ENCODE measurements around the gene ARSD.
"Not testable (repeated sequence)": the region's sequence is repeated elsewhere in the genome, so short reads cannot be mapped to it uniquely, and the experiment has no call there.

ARSD gene

DNA sequence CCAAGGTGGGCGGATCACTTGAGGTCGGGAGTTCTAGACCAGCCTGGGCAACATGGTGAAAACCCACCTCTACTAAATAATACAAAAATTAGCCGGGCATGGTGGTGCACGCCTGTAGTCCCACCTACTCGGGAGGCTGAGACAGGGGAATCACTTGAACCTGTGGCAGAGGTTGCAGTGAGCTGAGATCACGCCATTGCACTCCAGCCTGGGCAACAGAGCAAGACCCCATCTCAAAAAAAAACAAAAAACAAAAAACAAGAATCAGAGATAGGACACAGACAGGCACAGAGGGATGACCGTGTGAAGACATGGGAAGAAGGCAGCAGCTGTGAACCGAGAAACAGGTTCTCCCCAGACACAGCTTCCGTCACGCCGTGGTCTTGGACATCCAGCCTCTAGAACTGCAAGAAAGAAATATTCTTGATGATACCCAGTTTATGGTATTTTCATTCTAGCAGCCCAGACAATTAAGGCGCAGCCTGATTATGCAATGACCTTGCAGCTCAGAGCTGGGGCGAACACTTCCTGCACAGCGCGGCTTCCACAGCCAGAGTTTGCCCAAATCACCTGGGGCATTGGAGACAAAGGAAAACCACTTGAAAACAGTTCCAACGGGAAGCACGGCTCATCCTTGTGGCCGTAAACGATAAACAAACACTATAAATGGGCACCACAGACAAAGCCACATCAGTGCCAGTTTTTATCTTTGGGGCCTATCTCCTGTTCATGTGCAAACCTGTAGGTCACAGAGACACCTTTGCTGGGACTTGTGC is 4.2 kb upstream of the ARSD start:
- no peak for DNase-seq

DNA sequence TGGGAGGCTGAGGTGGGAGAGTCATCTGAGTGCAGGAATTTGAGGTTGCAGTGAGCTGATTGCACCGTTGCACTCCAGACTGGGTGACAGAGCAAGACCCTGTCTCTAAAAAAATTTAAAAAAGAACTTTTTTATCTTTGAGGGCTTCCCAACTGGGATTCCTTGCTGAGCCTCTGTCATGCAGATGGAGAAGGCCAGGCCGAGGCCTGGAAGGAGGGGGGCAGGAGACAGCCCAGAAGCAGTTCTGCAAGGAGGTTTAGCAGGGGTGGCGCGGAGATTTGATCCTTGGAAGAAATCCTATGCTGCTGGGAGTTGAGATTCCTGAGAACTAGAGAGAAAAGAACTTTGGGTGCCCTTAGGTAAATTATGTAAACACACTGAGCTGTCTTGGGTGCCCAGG is 2.5 kb upstream of the ARSD start:
- DNase-seq, result no peak

DNA sequence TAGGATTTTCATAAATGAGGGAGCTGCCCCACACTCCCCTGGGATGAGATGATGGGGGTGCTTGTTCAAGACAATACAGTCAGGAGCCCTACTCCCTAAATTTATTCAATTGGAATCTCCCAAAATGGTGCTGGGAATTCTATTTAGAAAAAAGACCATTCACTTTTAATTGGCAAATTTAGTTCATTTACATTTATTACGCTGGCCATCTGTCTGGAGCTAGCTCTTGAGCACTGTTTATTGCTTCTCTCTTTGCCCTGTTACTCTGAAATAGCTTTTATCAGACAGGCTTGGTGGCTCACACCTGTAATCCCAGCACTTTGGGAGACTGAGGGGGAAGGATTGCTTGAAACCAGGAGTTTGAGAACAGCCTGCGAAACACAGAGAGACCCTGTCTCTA is 2.0 kb upstream of the ARSD start:
- DNase-seq, result no peak

DNA sequence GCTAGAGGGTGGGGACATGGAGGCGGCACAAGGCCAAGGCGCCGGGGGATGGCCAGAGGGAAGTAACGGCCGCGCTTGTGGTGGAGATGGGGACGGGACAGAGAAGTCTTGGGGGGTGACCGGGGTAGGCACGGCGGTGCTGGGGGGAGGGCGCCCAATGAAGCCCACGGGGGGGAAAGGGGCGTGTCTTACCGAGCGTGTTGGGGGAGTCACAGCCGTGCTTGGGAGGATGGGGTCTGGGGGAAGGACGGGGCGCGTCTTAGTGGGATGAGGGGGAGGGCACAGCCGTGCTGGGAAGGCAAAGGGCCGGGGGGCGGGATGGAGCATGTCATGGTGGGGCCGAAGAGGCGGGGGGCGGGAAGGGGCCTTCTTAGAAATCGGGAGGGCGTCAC is 952 bp downstream of the ARSD start:
- no peak for DNase-seq

DNA sequence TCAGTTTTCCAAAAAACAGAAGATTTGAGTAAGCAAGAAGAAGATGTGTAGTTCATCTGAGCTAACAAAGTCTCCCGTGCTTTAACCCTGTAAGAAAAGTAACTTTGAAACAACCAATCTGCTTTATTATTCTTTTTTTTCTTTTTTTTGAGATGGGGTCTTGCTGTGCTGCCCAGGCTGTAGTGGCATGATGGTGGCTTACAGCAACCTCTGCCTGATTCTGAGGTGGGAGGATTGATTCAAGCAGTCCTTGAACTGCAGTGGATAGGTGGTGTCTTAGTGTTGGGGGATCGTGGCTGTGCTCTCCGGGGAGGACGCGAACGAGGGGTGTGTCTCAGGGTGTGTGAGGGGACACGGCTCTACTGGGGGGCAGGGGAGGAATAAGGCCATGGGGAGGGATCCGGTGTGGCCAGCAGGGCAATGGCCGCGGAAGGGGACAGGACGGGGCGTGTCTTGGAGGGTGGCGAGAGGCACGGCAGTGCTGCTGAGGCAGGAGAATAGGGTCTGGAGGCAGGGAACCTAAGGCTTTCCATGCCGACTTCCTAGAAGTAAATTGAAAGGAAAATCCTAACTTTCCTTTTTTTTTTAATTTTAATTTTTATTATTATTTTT is 2.4 kb downstream of the ARSD start:
- no peak for DNase-seq

DNA sequence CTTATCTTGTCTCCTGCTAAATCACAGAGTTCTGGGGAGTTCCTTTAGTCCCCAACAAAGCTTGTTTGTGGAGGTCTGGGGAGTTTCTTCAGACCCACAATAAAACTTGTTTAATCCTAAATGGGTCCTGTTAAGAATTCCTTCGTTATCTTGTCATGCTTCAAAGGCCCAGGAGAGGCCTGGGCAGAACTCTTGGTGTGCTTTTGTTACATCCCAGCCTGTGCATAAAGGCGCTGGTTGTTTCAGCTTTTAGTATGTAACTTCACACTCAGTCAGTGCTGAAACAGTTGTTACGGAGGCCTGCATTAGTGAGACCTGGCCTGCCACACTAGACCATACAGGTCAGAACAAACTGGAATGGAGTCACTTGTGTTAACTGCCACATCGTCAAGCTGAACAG is 2.9 kb downstream of the ARSD start:
- DNase-seq, result not testable (repeated sequence)

DNA sequence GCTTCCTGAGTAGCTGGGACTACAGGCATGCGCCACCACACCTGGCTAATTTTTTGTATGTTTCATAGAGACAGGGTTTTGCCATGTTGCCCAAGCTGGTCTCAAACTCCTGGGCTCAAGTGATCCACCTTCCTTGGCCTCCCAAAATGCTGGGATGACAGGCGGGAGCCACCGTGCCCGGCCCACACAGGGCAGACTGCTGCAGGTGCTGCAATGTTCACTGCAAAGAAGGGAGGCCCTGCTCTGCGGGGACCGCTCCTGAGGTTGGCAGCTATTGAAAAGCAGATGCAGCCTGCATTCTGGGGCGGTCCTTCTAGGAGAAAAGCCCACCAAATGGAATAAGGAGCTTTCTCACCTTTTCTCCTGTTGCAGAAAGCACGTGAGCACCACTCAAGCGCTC is 5.0 kb downstream of the ARSD start:
- DNase-seq, result no peak

DNA sequence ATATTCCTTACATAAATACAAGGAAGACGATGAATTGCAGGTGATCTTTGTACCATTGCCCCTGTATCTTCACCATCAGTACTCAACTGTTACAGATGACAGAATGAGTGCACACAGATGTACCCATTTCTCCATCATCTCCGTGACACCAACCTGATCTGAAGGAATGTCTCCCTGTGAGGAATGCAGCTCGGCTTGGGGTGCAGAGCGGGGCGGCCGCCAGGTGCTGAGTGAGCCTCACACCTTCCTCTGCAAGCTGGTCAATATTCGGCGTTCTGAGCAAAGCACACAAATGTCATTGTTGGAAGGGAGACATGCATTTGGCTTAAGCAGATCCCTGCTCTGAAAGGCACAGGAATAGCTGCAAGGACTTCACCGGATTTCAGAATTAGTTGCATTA is 7.4 kb downstream of the ARSD start:
- no peak for DNase-seq

DNA sequence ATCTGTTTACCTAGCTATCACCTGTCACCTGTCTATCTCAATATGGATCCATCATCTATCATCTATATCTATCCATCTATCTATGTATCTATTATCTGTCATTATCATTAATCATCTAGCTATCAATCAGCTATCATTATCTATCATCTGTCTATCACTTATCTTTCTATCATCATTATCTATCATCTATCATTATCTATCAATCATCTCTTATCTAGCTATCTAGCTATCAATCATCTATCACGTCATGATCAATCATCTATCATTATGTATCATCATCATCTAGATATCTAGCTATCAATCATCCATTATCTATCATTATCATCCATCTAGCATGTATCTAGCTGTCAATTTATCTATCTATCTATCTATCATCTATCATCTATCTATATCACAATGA is 7.9 kb downstream of the ARSD start:
- no peak for DNase-seq

DNA sequence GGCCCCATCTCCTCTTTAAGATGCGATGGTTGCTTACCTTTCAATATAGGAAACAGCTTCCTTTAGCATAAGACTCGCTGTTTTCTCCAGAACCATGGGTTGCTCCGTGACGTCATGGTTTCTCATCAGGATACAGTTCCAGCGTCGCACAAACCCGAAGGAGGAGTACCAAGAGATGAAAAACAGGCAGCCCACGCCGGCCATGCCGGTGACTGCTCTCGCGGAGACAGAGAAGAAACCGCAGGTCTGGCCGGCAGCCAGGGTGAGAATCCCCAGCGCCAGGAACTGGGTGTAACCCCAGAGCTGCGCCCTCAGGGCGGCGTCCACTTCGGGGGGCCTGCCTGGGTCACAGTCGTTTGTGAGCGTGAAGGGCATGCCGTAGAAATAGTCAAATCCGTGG is 11.4 kb downstream of the ARSD start:
- DNase-seq, result no peak

DNA sequence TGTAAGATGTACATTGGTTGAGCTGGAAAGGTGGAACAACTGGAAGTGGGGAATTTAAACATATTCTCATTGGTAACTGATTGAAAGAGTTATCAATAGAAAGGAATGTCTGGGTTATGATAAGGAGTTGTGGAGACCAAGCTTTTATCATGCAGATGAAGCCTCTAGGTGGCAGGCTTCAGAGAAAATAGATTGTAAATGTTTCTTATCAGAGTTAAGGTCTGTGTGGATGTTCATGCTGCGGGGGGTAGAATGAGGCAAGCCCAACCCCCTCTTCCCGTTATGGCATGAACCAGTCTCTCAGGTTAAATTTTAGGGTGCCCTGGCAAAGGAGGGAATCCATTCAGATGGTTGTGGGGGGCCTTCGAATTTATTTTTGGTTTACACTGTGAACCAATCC is 16.0 kb downstream of the ARSD start:
- no peak for DNase-seq

DNA sequence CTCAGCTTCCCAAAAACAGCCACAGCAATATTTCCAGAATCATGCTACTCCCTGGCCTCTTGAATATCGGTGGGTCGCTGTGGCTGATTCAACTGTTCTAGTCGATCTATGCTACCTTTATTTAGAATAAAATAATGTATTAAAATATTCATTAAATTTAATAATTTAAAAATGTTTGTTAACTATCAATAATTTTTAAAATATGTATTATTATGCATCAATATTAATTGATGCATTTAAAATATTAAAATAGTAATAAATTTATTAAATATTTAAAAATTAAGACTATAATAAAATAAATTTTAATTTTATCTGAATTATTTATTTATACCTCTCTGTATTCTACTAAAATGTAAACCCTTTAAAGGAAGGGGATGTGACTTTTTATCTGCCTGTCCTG is 19.0 kb downstream of the ARSD start:
- DNase-seq, result no peak

DNA sequence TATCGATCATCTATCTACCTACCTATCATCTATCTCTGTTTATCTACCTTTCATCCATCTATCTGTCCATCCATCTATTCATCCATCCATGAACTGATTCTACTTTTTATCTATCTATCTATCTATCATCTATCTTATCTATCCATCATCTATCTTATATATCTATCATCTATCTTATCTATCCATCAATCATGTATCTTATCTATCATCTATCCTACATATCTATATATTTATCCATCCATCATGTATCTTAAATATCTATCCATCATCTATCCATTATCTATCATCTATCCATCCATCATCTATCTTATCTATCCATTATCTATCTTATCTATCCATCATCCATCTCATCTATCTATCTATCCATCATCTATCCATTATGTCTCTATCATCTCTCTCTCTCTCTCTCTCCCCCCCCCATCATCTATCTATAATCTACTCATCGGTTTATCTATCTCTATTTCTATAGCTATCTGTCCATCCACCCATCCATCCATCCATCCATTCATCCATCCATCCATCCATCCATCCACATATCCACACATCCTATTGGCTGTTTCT is 20.9 kb downstream of the ARSD start:
- DNase-seq, result no peak

DNA sequence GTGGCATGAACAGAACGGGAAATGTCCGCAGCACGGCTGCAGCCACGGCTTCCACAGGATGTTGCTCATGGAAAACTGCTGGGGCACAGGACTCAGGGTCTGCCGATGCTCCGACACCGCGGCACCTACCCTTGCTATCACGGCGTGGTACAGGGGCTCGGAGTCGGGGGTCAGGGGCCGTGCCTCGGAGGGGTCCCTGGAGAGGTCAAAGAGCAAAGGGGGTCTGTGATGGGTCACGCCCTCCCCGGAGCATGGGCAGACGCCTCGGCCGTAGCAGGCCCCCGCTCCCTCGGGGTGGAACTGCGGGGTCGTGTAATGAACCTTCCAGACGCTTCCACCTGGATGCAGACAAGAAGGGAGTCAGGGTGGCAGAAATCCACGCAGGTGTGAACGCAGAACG is 21.8 kb downstream of the ARSD start:
- no peak for DNase-seq

DNA sequence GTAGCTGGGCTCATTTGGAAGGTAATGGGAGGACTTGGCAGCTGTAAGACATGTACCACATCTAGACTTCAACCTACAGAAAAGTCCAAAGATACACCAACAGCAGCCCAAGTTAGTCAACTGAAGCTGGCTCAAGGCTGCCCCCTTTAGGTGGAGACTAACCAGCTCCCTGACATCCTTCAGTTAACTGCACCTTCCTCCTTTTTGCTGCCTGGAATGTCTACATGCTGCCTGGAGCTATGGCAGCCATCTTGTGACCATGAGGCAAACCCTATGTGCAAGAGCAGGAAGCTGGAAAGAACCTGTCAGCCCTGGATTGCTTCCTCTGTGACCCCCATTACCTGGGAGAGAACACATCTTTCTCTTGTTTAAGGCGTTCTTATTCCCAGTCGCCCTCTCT is 25.8 kb downstream of the ARSD start:
- no peak for DNase-seq

DNA sequence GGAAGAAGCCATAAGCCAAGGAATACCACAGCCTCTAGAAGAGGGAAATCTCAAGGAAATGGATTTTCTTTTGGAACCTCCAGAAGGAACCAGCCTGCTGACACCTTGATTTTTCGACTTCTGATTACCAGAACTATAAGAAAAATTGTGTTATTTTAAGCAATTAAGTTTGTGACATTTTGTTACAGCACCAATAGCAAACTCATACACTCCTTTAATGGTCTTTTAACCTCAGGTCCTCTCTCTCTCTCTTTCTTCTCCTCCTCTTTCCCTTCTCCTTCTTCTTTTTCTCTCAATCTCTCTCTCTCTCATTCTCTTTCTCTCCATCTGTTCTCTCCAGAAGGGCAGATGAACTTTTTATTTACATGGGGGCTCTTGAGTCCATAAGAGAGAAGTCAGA is 26.3 kb downstream of the ARSD start:
- DNase-seq, result no peak

DNA sequence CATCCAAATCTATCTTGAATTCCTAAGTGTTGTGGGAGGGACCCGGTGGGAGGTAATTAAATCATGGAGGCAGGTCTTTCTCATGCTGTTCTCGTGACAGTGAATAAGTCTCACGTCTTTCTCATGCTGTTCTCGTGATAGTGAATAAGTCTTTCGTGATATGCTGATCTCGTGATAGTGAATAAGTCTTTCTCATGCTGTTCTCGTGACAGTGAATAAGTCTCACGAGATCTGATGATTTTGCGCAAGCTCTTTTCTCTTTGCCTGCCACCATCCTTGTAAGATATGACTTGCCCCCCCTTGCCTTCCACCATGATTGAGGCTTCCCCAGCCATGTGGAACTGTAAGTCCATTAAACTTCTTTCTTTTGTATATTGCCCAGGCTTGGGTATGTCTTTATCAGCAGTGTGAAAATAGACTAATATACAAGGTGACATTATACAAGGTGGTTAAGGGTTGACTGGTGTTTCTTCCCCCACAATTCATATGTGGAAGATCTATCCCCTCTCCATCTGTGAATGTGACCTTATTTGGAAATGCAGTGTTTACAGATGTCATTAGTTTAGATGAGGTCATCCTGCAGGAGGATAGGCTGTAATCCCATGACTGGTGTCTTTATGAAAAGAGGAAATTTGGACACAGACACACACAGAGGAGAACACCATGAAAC is 27.6 kb downstream of the ARSD start:
- DNase-seq, result no peak

DNA sequence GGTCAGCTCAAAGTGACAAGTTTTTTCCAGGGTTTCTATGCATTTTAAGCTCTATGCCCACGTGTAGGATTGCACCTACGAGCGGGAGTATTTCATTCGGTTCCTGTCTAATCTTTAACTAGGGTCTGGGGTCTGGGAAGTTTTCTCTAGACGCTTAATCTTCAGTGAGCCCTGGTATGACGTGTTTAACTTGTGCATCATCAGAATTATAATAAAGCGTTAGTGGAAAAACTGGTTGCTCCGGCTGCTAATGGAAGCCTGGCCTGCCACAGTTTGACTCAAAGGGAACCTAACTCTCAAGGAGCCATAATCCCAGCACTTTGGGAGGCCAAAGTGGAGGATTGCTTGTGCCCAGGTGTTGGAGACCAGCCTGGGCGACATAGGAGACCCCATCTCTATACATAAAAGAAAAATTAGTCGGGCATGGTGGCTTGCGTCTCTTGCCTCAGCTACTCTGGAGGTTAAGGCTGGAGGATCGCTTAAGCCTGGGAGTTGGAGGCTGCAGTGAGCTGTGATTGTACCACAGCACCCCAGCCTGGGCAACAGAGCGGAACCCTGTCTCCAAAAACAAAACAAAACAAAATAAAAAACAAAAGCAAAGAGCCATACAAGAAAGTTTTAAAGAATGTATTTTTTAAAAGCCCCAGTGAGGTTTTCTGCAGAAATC is 30.2 kb downstream of the ARSD start:
- DNase-seq, result no peak

DNA sequence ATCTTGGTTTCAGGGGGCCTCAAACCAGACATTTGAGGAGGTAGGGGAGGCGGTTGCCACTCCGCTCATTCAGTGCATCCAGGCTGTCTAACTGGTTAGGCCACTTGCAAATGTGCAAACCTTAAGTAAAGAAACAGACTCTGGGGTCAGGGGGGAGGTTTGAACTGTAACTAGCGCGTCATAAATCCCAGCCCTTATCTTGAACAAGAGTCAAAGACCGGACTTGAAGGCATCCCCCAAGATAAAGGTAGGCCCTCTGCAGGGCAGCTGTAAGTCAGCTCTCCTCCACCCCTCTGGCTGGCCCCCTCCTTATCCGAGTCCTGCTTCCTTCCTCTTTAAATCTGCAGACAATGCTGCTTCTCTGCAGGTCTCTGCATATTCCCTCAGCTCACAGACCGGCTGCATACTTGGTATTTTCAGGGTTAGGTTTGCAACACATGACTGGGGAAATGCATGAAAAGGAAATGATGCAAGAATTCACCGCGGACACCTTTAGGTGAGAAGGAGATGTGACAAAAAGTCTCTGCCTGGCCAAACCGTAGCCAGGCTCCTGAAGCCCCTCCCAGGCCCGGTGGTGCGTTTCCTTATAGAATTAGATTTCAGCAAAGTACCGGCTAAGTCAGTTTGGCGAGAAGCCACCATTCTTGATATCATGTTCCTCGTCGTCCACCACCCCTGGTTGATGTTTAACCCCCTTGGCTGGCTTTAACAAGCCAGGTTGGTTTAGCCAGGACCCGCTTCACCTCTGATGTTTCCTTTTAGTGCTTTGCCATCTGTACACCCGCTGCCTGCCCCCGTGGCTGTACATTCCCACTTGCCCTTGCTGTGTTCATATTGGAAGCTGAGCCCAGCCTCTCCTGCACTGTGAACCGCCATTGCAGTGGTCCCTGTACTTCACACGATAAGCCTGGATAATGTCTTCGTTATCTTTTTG is 31.2 kb downstream of the ARSD start:
- DNase-seq, result not testable (repeated sequence)

DNA sequence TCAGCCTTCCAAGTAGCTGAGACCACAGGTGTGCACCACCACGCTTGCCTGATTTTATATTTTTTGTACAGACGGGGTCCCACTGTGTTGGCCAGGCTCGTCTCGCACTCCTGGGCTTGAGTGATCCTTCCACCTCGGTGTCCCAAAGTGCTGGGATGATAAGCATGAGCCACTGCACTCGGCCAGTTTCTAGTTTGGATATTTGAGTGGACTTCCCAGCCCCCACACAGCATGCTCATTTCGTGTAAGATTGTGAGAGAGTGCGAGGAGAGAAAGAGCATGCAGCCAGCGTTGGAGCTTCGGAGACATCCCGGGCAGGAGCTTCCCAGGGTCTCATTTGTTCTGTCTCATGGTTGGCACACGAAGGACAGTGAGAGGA is 31.8 kb downstream of the ARSD start:
- no peak for DNase-seq

DNA sequence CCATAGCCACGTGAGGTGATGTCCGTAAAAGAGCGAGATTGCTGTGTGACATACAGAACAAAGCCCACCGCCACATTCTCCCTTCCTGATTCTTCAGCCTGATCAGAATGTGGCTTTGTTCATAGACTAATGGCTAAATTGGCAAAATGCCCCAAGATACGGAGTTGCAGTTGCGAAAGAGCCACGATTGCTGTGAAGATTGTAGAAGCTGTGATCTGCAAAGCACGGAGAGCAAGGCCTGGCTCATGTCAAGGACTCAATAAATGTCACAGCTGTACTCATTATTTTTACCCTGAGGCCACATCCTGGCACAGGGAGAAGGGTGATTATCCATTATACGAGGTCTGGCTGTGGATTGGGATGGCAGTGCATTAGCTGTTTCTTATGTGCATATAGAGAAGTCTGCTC is 34.2 kb downstream of the ARSD start:
- DNase-seq, result no peak

DNA sequence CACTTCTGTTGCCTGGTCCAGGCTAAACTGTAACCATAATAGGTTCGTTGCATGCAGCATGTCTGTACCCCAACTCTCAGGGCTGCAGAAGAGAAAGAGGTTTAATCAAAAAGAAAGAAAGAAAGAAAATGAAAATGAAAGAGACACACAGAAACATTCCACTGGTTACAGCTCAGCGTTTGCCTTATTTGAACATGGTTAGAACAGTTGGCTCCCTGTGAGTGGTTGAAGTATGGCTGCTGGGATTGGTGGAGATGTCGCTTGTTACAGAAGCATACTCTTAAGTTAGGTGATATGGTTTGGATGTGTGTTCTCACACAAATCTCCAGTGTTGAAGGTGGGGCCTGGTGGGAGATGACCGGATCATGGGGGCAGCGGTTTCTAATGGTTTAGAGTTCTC is 36.3 kb downstream of the ARSD start:
- DNase-seq, result no peak
